ENCODE results near the gene RCC2.
"Not testable (repeated sequence)": the region's sequence is repeated elsewhere in the genome, so short reads cannot be mapped to it uniquely, and the experiment has no call there.

RCC2 gene

DNA sequence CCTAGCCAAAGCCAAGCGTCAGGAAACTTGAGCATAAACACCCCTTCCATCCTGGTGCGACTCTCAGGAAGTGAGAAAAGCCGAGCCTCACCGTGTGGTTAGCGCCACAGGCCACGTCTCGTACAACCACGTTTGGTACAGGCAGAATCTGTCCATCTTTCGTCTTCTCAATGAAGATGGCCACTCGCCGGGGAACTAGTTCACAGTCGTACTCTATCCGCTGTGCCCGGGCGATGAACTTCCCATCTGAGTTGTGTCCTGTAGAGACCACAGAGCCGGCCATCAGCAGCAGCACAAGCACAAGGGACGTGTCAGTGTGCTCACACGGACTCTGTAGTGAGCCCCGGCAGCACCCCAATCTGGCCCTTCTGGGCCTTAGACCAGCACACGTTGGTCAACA lies 23.1 kb downstream of the RCC2 start:
- no peak for DNase-seq

- no peak for DNase-seq
Observed at GRCh38 chr1:17414022-17414421, 25.5 kb downstream of the RCC2 start.

- no peak for DNase-seq
Observed at GRCh38 chr1:17412093-17412870, 27.2 kb downstream of the RCC2 start.

- no peak for DNase-seq
Observed at GRCh38 chr1:17409391-17409811, 30.1 kb downstream of the RCC2 start.

DNA sequence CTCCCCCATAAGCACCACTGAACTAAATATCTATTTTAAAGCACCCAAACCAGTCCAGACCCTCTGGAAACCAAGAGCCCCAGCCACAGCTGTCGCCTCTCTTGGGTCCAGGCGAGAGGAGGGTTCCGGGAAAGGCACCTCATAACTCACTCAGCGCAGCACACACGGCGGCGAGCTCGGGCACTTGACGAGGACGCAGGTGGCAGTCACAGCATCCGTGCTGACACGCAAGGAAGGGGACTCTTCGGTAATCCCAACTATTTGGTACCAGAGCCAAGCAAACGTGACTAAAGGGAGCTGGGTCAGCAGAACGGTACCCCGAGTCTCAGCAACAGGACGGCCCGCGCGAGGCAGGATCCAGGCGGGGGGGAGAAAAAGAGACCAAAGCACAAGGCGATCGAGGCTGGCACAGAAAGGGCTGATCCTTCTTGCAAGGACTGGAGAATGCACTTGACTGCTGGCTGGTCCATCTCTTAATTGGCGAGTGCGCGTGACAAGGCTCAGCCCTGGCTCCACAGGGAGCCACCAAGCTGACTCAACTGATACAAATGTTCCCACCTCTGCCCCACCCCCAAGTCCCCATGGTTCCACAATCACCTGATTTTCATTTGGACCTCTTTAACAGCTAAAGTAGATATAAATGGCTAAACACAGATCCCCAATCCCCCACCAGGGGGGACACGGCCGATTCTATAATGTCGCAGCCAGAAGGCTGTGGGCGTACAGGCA lies 31.5 kb downstream of the RCC2 start:
- DNase-seq: not testable (repeated sequence)

GRCh38 chr1:17406760-17407475 lies 32.6 kb downstream of the RCC2 start:
- DNase-seq: not testable (repeated sequence)

DNA sequence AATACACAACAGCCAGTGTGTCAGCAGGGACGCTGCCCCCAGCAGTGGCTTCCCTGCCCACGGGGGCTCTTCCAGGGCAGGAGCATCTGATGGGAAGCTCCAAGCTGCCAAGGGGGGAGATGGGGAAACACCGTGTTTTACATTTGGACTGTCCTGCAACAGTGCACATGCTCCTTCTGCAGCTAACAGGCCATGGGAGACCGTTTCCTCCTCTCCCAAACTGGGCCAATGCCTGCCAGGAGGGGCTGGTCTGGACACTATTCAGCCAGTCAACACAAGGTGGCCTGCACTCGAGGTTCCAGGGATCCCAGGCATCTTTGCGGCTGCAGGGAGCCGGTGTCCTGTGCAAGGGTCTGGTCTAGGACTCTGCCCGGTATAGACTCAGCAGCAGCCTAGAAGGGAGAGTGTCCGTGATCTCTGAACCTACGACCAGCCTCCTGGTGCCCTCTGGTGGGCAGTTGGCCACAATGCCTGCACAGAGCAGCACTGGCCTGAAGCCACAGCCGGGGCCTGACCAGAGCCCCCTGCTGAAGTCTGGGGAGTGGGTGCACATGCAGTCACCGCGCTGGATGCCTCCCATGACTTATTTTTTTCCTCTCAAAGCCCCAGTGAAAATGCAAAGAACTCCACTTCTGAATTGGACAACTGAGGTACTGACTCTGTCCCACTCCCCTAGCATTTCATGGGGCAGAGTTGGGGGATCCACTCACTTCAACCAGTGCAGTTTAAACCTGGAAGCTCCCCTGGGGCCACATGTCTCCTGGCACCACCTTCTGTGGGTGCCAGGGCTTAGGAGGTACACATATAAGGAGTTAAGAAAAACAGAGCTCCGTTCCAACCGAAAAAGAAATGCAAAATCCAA lies 33.3 kb downstream of the RCC2 start:
- peak; percentile 46 for DNase-seq

DNA sequence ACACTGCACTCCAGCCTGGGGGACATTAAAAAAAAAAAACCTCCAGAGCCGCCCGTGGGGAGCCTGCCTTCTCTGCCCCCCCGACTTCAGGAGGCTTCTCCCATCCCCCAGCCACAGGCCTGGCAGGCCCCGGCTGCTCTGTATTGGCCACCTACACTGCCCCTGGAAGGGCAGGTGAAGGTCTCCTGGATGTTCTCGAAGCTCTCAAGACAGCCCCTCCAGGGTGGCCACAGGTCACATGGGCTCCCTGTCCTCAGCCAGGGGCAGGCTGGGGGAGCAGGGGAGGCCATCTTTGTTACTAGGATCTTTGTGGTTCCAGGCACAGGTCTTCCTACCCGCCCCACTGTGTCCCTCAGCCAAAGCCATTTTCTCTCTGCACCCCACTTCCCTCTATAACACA lies 34.7 kb downstream of the RCC2 start:
- DNase-seq: no peak

DNA sequence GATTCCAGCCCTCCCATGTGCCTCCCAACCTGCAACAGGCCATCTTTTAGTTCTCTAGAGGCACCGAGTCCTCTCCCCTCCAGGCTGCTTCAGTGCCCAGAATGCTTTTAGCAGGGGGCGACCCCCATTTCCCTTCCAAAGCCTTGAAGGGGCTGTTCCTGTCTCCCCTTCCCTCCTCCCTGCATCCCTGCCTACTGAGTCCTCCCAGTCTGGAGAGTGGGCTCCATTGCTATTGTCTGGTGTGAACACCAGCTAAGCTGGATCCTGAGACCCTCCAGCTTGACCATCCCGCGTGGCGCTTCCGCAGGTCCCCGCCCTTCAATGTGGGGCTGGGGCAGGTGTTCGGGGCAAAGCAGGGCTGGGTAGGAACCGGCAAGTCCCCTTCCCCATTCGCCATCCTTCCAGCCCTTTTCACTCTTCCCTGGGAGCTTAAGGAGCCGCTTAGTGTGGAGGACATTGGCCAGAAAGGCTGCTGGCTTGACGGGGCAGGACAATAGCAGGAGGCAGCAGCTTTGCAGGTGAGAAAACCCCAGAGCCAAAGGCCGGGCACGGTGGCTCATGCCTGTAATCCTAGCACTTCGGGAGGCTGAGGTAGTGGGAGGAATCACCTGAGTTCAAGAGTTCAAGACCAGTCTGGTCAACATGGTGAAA lies 35.3 kb downstream of the RCC2 start:
- no peak for DNase-seq

- no peak for DNase-seq
Observed at GRCh38 chr1:17403081-17403480, 36.4 kb downstream of the RCC2 start.

- no peak for DNase-seq
Observed at GRCh38 chr1:17401841-17402240, 37.6 kb downstream of the RCC2 start.

DNA sequence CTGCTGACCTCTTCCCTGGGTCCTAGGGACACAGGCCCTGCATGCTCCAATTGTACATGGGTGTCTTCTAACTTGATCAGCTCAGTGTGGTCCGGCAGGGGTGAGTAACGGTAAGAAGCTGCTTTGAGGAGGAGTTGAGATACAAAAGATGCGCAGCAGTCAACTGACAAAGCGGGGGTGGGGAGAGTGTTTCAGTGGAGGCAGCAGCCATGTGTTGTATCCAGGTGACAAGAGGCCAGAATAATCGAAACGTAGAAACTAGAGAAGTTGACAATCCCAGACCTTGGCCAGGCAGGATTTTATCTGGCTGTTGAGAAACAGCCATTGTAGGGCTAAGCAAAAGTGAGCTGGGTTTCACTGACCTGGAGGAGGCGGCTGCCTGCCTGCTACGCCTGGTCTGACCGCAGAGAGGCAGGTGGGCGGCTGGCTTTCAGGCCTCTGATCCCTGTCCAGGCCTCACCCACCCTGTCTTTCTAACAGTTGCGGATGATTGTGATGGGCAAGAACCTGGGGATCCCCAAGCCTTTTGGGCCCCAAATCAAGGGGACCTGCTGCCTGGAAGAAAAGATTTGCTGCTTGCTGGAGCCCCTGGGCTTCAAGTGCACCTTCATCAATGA lies 38.6 kb downstream of the RCC2 start:
- DNase-seq: no peak

- DNase-seq: no peak
Observed at GRCh38 chr1:17397910-17398695, 41.4 kb downstream of the RCC2 start.

DNA sequence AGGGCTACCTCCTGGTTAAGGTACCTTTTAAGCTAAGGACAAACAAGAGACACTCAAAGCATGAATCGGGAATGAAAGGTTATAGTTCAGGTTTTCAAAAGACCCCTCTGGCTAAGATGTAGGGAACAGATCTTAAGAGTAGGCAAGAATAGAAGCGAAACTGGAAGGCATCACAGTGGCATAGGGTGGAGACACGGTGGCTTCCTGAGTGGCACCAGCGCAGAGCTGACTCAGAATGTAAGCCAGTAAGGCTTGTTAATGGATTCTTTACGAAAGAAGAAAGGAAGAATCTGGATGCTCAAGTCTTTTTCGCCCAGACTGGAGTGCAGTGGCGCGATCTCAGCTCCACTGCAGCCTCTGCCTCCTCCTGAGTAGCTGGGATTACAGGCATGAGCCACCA lies 46.2 kb downstream of the RCC2 start:
- no peak for DNase-seq

- DNase-seq: no peak
Observed at GRCh38 chr1:17392199-17392740, 47.2 kb downstream of the RCC2 start.

DNA sequence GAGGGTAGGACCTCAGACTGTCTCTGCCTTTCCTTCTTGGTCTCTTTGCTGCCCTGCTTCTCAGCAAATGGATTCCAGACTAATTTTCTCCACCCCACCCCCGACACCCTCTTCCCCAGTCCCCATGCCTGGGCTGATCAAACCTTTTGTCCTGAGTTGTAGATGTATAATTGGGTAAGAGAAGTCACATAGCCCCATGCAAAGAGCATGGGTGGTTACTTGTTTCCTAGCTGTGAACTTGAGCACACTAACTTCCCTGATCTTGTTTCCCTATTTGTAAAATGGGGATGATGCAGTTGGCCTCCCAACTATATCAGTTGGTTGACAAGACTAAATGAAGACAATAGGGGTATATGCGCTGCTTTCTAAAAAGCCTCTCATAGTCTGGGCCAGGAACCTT lies 58.3 kb downstream of the RCC2 start:
- DNase-seq: no peak

DNA sequence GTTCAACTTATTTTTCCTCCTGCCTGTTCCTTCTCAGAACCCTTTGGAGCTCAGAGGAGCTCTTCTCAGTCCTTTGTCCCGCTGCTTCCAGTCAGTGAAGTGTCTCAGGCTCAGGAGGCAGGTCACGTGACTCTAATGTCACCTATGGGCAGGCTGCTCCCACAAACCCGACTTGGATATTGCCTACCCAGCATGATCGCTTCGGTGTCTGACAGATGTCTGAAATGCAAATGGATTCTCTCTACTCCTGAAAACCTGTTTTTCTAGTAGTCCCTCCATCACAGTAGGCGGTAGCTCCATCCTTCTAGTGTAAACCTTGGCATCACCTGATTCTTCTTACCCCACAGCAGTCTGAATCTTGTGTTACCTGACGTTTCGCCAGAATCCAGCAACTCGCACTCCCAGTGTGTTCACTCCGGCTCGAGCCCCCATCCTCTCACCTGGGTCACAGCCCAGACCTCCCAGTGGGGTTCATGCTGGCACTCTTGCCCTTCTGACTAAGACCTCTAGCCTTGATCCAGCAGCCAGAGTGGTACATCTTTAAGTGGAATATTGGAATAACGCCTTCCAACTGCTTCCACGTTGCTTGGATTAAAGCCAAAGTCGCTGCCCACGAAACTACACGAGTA lies 62.0 kb downstream of the RCC2 start:
- DNase-seq: no peak

DNA sequence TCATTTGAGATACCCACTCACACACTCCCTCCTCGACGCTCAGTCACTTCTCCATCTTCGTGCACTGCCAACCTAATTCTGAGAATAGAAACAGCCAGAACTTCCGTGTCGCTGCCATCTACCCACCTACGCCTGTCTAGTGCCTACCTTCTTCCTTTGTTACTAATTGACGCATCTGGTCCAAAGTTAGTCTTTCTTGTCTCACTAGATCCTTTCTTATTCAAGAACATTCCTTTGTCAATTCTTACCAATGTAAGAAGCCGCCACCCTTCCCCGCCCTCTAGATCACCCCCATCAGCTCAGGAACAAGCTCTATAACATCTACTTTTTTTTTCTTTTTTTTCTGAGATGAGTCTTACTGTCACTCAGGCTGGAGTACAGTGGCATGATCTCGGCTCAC lies 63.8 kb downstream of the RCC2 start:
- DNase-seq: no peak

DNA sequence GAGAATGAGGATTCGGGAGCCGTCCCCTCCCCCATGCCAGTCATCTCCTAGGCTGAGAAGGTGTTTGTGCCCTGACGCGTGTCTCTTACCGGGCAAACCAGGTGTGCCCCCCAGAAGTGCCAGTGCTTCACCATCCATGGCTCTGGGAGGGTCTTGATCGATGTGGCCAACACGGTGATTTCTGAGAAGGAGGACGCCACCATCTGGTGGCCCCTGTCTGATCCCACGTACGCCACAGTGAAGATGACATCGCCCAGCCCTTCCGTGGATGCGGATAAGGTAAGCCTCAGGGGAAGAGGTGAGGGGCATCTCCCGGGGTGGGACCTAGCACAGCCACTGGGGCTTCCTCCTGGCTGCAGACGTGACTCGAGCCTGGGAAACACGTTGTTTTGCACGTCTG lies 66.5 kb downstream of the RCC2 start:
- no peak for DNase-seq

GRCh38 chr1:17371896-17372295 lies 67.6 kb downstream of the RCC2 start, which contains the start of gene PADI6:
PADI6 (plus strand) TSS chr1:17372196; CDS start chr1:17372246, 50 bp downstream.
- DNase-seq: no peak

Data from fibroblast of skin of right biceps (primary cell).